ENCODE data around the gene TRIM45. TPM values are rescaled to one million over a fixed set of nuclear protein-coding genes. Genes with fewer than 3 reads are reported as not detected.
"Not testable (repeated sequence)": the region's sequence is repeated elsewhere in the genome, so short reads cannot be mapped to it uniquely, and the experiment has no call there.

Gene TRIM45
- total RNA-seq, 3 donors from 2014 or later (not counting 1 experiment from before 2014, with no cell fraction given), result 0.33 to 1.2 (median 0.77) TPM

DNA sequence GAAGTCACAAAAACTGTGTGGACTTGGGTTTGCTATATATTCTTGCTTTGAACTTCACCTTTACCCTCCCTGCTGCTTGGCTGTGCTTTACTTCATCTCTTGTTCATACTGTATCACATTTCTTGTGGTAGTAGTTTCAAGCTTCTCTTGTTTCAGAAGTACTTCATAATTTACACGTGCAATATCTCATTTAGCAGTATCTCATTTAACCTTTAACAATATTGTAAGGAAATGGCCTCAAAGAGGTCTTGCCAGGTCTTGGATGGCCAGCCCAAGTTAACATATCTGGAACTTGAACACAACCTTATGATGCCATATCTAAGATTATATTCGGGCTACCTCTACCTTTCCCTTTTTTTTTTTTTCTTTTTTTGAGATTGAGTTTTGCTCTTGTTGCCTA is 1.7 kb upstream of the TRIM45 start:
- WGBS (ENCODE audit: insufficient coverage), result 94% methylated on average over 2 of the region's 2 CpGs
- DNase-seq (no peak), ATAC-seq (no peak)
- peaks cover 0 to 11% of the 10 kb centered on the region in 2 donors for H3K27me3 Mint-ChIP-seq (ENCODE audit: low read depth in 2 of 2)
- Histone ChIP-seq H3K4me3 (ENCODE audit: low read length) (no peak overlapping the region), H3K27ac (ENCODE audit: low read length) (no peak overlapping the region), H3K9me3 (ENCODE audit: control insufficient read depth, insufficient read depth, low read length) (no peaks in the 10 kb centered on the region), H3K27me3 (ENCODE audit: control insufficient read depth, insufficient read depth, low read length) (no peaks in the 10 kb centered on the region), H3K36me3 (ENCODE audit: control insufficient read depth, insufficient read depth, low read length) (no peaks in the 10 kb centered on the region), H3K4me1 (ENCODE audit: control insufficient read depth, insufficient read depth, low read length) (peaks cover 16% of the 10 kb centered on the region)
- H3K9me3 Mint-ChIP-seq, result no peaks in the 10 kb centered on the region
- H3K27ac Mint-ChIP-seq, result no peak overlapping the region
- intact Hi-C loops (cut with micrococcal nuclease), result loop anchor here (5.0 kb wide), 1 partner anchor 401 kb away; no protein-coding TSS in a partner anchor
- TF ChIP-seq CTCF (IDR thresholded peaks at IDR 0.05), result no peak
- no peaks in the 10 kb centered on the region for H3K36me3 Mint-ChIP-seq
- H3K4me1 Mint-ChIP-seq, result peaks cover 5 to 16% of the 10 kb centered on the region in 2 donors
- H3K4me3 Mint-ChIP-seq, result peak overlapping the region; percentile 61

GRCh38 chr1:117122330-117123025 is 929 bp upstream of the TRIM45 start:
- no peak for TF ChIP-seq CTCF (IDR thresholded peaks at IDR 0.05)
- Histone ChIP-seq H3K9me3 (ENCODE audit: control insufficient read depth, insufficient read depth, low read length) (no peaks in the 10 kb centered on the region), H3K4me1 (ENCODE audit: control insufficient read depth, insufficient read depth, low read length) (peaks cover 16% of the 10 kb centered on the region), H3K4me3 (ENCODE audit: low read length) (peak overlapping the region; percentile 74), H3K36me3 (ENCODE audit: control insufficient read depth, insufficient read depth, low read length) (no peaks in the 10 kb centered on the region), H3K27me3 (ENCODE audit: control insufficient read depth, insufficient read depth, low read length) (no peaks in the 10 kb centered on the region), H3K27ac (ENCODE audit: low read length) (no peak overlapping the region)
- no peaks in the 10 kb centered on the region for H3K36me3 Mint-ChIP-seq
- H3K4me1 Mint-ChIP-seq, result peaks cover 5 to 16% of the 10 kb centered on the region in 2 donors
- H3K4me3 Mint-ChIP-seq, result peak overlapping the region; percentile 93
- WGBS (ENCODE audit: insufficient coverage), result 39% methylated on average over 31 of the region's 32 CpGs
- ATAC-seq, result no peak
- H3K27ac Mint-ChIP-seq, result peak overlapping the region in 1 of 2 donors; percentile 87
- DNase-seq, result no peak
- H3K9me3 Mint-ChIP-seq, result no peaks in the 10 kb centered on the region
- intact Hi-C loops (cut with micrococcal nuclease), result loop anchor here (5.0 kb wide), 1 partner anchor 400 kb away; no protein-coding TSS in a partner anchor
- H3K27me3 Mint-ChIP-seq (ENCODE audit: low read depth in 2 of 2), result peaks cover 0 to 8% of the 10 kb centered on the region in 2 donors

DNA sequence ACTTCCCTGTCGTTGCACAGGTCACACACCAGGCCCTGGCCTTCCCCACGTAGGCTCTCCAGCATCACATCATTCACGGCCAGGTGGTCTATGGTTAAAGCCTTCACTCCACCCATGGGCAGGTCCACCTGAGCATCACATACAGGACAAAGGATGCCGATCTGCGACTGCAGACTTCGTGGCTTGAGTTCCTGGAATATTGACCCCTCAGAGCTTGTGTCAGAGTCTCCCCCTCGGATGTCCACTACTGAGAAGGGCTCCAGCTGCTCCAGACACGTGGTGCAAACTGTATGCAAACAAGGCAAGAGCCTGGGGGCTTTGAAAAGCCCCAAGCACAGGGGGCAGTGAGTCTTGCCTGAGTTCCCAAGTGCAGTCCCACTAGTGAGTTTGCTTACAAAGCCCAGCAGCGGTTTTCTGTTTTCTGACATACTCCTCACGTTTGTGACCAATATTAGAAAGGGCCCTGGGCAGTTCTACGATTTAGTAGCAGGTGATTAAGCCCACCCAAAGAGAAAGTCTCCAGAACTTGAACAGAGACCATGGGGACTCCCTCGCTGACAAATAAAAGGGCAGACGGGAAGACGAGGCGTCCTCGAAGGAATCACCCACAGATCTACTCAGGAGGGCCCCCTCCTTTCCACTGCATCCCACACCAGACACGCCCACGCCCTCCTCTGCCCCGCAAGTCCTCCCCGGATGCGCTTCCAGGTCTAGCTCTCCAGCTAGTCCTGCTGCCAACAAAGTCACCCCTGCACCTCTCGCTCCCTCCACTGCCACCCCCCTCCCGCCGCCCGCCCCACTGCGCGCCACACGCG is 568 bp downstream of the TRIM45 start:
- Histone ChIP-seq H3K27me3 (ENCODE audit: control insufficient read depth, insufficient read depth, low read length) (no peaks in the 10 kb centered on the region), H3K9me3 (ENCODE audit: control insufficient read depth, insufficient read depth, low read length) (no peaks in the 10 kb centered on the region), H3K4me3 (ENCODE audit: low read length) (peak overlapping the region; percentile 74), H3K36me3 (ENCODE audit: control insufficient read depth, insufficient read depth, low read length) (no peaks in the 10 kb centered on the region), H3K4me1 (ENCODE audit: control insufficient read depth, insufficient read depth, low read length) (peaks cover 16% of the 10 kb centered on the region), H3K27ac (ENCODE audit: low read length) (no peak overlapping the region)
- H3K27me3 Mint-ChIP-seq (ENCODE audit: low read depth in 2 of 2), result peaks cover 0 to 2% of the 10 kb centered on the region in 2 donors
- peak overlapping the region; percentile 39 to 87 for H3K27ac Mint-ChIP-seq
- H3K9me3 Mint-ChIP-seq, result no peaks in the 10 kb centered on the region
- H3K36me3 Mint-ChIP-seq, result no peaks in the 10 kb centered on the region
- peaks cover 5 to 16% of the 10 kb centered on the region in 2 donors for H3K4me1 Mint-ChIP-seq
- ATAC-seq (no peak), DNase-seq (peak; percentile 11 to 17)
- TF ChIP-seq CTCF (IDR thresholded peaks at IDR 0.05), result no peak
- WGBS (ENCODE audit: insufficient coverage), result 22% methylated on average over 29 of the region's 29 CpGs
- intact Hi-C loops (cut with micrococcal nuclease), result loop anchor here (5.0 kb wide), 1 partner anchor 399 kb away; no protein-coding TSS in a partner anchor
- peak overlapping the region; percentile 93 for H3K4me3 Mint-ChIP-seq

- H3K27ac Mint-ChIP-seq; H3K9me3 ChIP-seq (ENCODE audit: control insufficient read depth, insufficient read depth, low read length); H3K27me3 ChIP-seq (ENCODE audit: control insufficient read depth, insufficient read depth, low read length); H3K27ac ChIP-seq (ENCODE audit: low read length); ATAC-seq; intact Hi-C loops (cut with micrococcal nuclease); H3K4me3 ChIP-seq (ENCODE audit: low read length); H3K36me3 Mint-ChIP-seq; H3K27me3 Mint-ChIP-seq (ENCODE audit: low read depth in 2 of 2); H3K36me3 ChIP-seq (ENCODE audit: control insufficient read depth, insufficient read depth, low read length); DNase-seq; H3K9me3 Mint-ChIP-seq: not testable (repeated sequence)
- peak overlapping the region; percentile 13 for H3K4me3 Mint-ChIP-seq
- peaks cover 16% of the 10 kb centered on the region for H3K4me1 ChIP-seq (ENCODE audit: control insufficient read depth, insufficient read depth, low read length)
- H3K4me1 Mint-ChIP-seq, result peaks cover 5 to 16% of the 10 kb centered on the region in 2 donors
- WGBS (ENCODE audit: insufficient coverage), result 88% methylated on average over 10 of the region's 10 CpGs
Measured at GRCh38 chr1:117119144-117119543, 2.4 kb downstream of the TRIM45 start.

Measured in natural killer cell (primary cell).